Body of pancreas (tissue), 4 donors: Measurements from ENCODE around the gene BTBD8. TPM values are rescaled to one million over a fixed set of nuclear protein-coding genes. Genes with fewer than 3 reads are reported as not detected.

Experiments used
- ATAC-seq: fragments of 150-250 bp; one replicate; pipeline ENCODE4 v1.9.1; 2016
- DNase-seq, 4 donors: peaks; one replicate each; pipeline ENCODE4 v3.0.0-alpha.2; 2019
- H3K27ac ChIP-seq, 4 donors: fragments of 200-600 bp; sonication (generic); 1 replicate in 3 of 4; 2 replicates in 1 of 4; pipeline versions ENCODE4 v1.5.1 to v1.6.1; 2016 to 2019; ENCODE audit warnings: mild to moderate bottlenecking in 1 of 4, mixed read lengths in 1 of 4, moderate library complexity in 1 of 4
- H3K27me3 ChIP-seq, 2 donors: fragments of 200-600 bp; sonication (generic); one replicate each; pipeline ENCODE4 v1.6.0; 2016; ENCODE audit warnings: mild to moderate bottlenecking in 1 of 2
- H3K36me3 ChIP-seq, 2 donors: fragments of 200-600 bp; sonication (generic); replicated peaks in 1 of 2; 2 replicates each; pipeline ENCODE4 v1.5.1; 2016; ENCODE audit warnings: low read depth in 2 of 2; ENCODE audit not compliant: insufficient read depth in 1 of 2
- H3K4me1 ChIP-seq: fragments of 200-600 bp; sonication (generic); one replicate; pipeline ENCODE4 v1.6.0; 2016
- H3K4me3 ChIP-seq, 2 donors: fragments of 200-600 bp; sonication (generic); 1 replicate in 1 of 2; 2 replicates in 1 of 2; pipeline ENCODE4 v1.5.1; 2016 to 2019
- H3K9me3 ChIP-seq, 3 donors: fragments of 200-600 bp; sonication (generic); 1 replicate in 2 of 3; 2 replicates in 1 of 3; pipeline ENCODE4 v1.5.1; 2016
- POLR2A ChIP-seq, 3 donors: fragments of 450-650 bp; IDR thresholded peaks; one replicate each; pipeline ENCODE4 v1.6.1; 2016; ENCODE audit warnings: antibody characterized with exemption in 3 of 3, mild to moderate bottlenecking in 2 of 3
- WGBS, 2 donors: methylation state at CpG; one replicate each; pipeline ENCODE4 v1.1.5; 2017; 5-methylcytosine and 5-hydroxymethylcytosine counted together
- intact Hi-C: fragments of 100-400 bp; cut with DNase I; formaldehyde crosslinking; loops from one replicate; pipeline ENCODE4 v1.15.1; 2023
- total RNA-seq, 2 donors: library from RNA; depleted of rRNA; stranded (reverse); fragments of >200 nt; gene quantifications; one replicate each; pipeline ENCODE4 v1.1.0, GENCODE V29; 2016
- TF ChIP-seq, protein P1 (sequence below), 7 experiments: fragments of 450-650 bp in 4 of 7; fragments of 200-600 bp in 3 of 7; sonication (generic) in 3 of 7; IDR thresholded peaks; one replicate each; pipeline ENCODE4 v1.5.1; 2016 to 2019; ENCODE audit warnings: antibody characterized with exemption in 7 of 7

Gene BTBD8
- total RNA-seq, 2 donors from 2014 or later: 4.7 to 6.6 TPM

DNA sequence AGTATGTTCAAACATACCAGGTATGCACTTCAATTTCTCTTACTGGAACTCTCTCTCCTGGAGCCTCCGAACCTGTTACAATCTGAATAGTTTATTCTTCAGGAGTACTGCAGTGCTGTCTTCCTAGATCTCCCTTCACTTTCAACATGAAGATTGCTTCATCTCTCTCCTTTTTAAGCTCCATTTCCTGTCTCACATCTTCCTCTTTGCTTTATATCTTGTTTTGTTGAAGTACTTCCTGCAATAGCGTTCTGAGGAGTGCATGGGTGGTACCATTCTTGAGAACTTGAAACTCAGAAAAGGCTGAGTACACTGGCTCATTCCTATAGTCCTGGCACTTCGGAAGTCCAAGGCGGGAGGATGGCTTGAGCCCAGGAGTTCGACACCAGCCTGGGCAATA, 121.8 kb downstream of the BTBD8 start:
- no peak overlapping the region for H3K4me3 ChIP-seq
- ATAC-seq: no peak
- no peak for TF ChIP-seq POLR2A (IDR thresholded peaks at IDR 0.05)
- TF ChIP-seq, protein P1, sequence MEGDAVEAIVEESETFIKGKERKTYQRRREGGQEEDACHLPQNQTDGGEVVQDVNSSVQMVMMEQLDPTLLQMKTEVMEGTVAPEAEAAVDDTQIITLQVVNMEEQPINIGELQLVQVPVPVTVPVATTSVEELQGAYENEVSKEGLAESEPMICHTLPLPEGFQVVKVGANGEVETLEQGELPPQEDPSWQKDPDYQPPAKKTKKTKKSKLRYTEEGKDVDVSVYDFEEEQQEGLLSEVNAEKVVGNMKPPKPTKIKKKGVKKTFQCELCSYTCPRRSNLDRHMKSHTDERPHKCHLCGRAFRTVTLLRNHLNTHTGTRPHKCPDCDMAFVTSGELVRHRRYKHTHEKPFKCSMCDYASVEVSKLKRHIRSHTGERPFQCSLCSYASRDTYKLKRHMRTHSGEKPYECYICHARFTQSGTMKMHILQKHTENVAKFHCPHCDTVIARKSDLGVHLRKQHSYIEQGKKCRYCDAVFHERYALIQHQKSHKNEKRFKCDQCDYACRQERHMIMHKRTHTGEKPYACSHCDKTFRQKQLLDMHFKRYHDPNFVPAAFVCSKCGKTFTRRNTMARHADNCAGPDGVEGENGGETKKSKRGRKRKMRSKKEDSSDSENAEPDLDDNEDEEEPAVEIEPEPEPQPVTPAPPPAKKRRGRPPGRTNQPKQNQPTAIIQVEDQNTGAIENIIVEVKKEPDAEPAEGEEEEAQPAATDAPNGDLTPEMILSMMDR (IDR thresholded peaks at IDR 0.05): no peak
- H3K27ac ChIP-seq: no peak overlapping the region
- DNase-seq: no peak
- no peaks in the 10 kb centered on the region for H3K36me3 ChIP-seq
- no peaks in the 10 kb centered on the region for H3K27me3 ChIP-seq
- intact Hi-C loops: no loop called here
- H3K9me3 ChIP-seq: no peaks in the 10 kb centered on the region
- no peaks in the 10 kb centered on the region for H3K4me1 ChIP-seq
- WGBS, 2 donors: 72 to 77% methylated on average over 5 of the region's 5 CpGs

DNA sequence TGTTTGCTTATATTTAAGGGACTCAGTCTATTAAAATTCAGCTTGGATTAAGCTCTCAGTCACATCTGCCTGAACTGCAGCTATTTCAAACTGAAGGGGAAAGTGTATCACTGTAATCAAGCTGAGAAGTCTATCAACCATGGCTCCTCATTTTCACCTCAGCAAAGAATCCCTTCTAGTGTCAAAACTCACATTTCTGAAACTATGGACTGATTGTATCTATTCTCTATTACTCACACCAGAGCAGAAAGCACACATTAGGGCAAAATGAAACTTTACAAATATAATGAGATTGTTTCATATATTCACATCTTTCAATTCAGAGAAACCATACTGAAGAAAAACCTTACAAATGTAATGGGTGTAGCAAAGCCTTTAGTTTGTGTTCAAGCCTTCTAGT, 123.0 kb downstream of the BTBD8 start:
- no peaks in the 10 kb centered on the region for H3K9me3 ChIP-seq
- no peak for ATAC-seq
- no peak overlapping the region for H3K27ac ChIP-seq
- no peaks in the 10 kb centered on the region for H3K4me1 ChIP-seq
- DNase-seq: no peak
- no peak overlapping the region for H3K4me3 ChIP-seq
- intact Hi-C loops: no loop called here
- TF ChIP-seq, protein P1 (IDR thresholded peaks at IDR 0.05): no peak
- no peak for TF ChIP-seq POLR2A (IDR thresholded peaks at IDR 0.05)
- H3K27me3 ChIP-seq: no peaks in the 10 kb centered on the region
- no peaks in the 10 kb centered on the region for H3K36me3 ChIP-seq

DNA sequence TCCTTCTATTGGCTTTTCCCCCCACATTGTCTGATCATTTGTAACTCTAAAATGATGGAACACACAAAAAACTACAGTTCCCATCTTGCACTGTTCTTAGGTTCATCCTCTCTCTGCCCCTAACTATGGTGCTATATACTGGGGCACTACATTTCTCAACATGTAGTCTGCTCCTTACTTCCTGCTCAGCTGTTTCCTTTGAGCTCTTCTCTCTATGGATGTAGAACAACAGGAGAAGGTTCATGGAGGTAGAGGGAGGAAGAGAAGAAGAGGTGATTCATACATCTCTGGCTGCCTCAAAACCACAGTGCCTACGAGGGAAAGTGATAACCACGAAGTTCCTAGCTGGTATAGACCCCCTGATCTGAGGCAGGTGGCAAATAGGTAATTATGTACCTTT, 130.6 kb downstream of the BTBD8 start:
- Histone ChIP-seq H3K9me3 (no peaks in the 10 kb centered on the region), H3K4me1 (no peaks in the 10 kb centered on the region), H3K36me3 (no peaks in the 10 kb centered on the region), H3K4me3 (no peak overlapping the region), H3K27me3 (no peaks in the 10 kb centered on the region), H3K27ac (no peak overlapping the region)
- intact Hi-C loops: no loop called here
- no peak for ATAC-seq
- DNase-seq: no peak
- TF ChIP-seq, protein P1 (IDR thresholded peaks at IDR 0.05): no peak
- no peak for TF ChIP-seq POLR2A (IDR thresholded peaks at IDR 0.05)
- WGBS, 2 donors: 47 to 54% methylated on average over 2 of the region's 2 CpGs

DNA sequence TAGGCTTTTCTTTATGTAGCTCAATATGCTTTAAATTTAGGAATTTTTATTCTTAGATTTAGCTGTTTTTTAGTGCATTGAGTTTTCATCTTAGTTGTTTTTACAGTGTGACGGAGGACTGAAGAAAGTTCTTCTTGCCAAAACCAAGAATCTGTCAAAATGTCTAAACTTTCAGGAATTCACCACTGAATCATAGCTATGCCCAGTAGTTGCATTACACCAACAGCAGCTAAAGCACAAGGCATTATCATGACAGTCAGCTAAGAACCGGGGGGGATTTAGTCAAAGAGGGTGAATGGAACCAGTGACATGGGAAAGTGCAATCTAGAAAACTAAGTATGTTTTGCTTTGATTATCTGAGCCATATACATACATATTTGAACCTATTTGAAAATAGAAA, 131.0 kb downstream of the BTBD8 start:
- DNase-seq (no peak), ATAC-seq (no peak)
- H3K9me3 ChIP-seq: no peaks in the 10 kb centered on the region
- intact Hi-C loops: no loop called here
- no peak overlapping the region for H3K4me3 ChIP-seq
- WGBS, 2 donors: 89% methylated on average over 2 of the region's 2 CpGs
- TF ChIP-seq POLR2A (IDR thresholded peaks at IDR 0.05): no peak
- TF ChIP-seq, protein P1 (IDR thresholded peaks at IDR 0.05): no peak
- no peak overlapping the region for H3K27ac ChIP-seq
- no peaks in the 10 kb centered on the region for H3K27me3 ChIP-seq
- H3K36me3 ChIP-seq: no peaks in the 10 kb centered on the region
- no peaks in the 10 kb centered on the region for H3K4me1 ChIP-seq

DNA sequence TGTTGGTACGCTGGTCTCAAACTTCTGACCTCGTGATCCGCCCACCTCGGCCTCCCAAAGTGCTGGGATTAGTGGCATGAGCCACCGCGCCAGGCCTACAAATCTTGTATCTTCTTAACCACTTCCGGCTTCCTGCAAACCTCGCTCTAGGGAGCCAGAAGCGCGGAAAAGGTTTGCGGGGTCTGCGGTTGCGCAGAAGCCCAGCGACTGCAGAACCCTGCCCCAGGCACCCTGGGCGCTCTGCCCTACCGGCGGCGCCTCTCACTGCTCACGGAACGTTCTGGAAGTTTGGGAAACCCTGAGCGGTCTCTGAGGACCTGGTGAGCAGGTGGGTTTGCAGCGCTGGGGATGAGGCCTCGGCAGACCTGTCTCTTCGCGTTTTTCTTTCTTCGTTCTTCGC, 137.6 kb downstream of the BTBD8 start, which contains the start of gene C1orf146:
C1orf146 (plus strand) TSS at position 195 of the 400 bp plus-strand sequence. CDS start 13,506 bp downstream, outside the sequence.
- Histone ChIP-seq H3K27me3 (no peaks in the 10 kb centered on the region), H3K4me3 (no peak within 1 kb of the TSS), H3K36me3 (no peaks in the 10 kb centered on the region), H3K4me1 (no peaks in the 10 kb centered on the region), H3K27ac (no peak within 1 kb of the TSS), H3K9me3 (no peaks in the 10 kb centered on the region)
- 89 to 94% methylated on average over 27 of the region's 27 CpGs for whole genome bisulfite sequencing, 2 donors
- no peak for ATAC-seq
- TF ChIP-seq, protein P1 (IDR thresholded peaks at IDR 0.05): no peak
- TF ChIP-seq POLR2A (IDR thresholded peaks at IDR 0.05): no peak
- intact Hi-C loops: no loop called here
- DNase-seq: no peak
